HepG2 (cell line): ENCODE data around the gene PTGDR2. TPM values are rescaled to one million over a fixed set of nuclear protein-coding genes. Genes with fewer than 3 reads are reported as not detected.
A peak's percentile ranks its signal among the peaks of the same experiment; 100 is the strongest.

ENCODE experiments used
- ATAC-seq: fragments of 200-7000 bp; cut with Tn5 transposase; 3 replicates; pipeline ENCODE4 v1.9.1; 2020; ENCODE audit warnings: mild to moderate bottlenecking, moderate library complexity
- BruUV-seq: library from RNA; stranded (reverse); fragments of 400-500 nt; replicated peaks from 2 replicates; lab custom pipeline; 2021; lab: Mats Ljungman, UMichigan
- CTCF ChIA-PET: fragments of 300-600 bp; formaldehyde crosslinking; extraction: SDS; loops from one replicate; lab custom pipeline; 2021; ENCODE audit warnings: low total read pairs, inconsistent platforms, low intra/inter-chr PET ratio; lab: Yijun Ruan, JAX
- POLR2A ChIA-PET: fragments of 350-600 bp; sonication (Branson Sonifier 250); formaldehyde crosslinking; loops from one replicate; lab custom pipeline; 2020; ENCODE audit warnings: antibody characterized with exemption, inconsistent platforms; lab: Yijun Ruan, JAX
- DNase-seq: peaks from one replicate; pipeline ENCODE4 v3.0.0-alpha.2; 2015; ENCODE audit warnings: low spot score
- FAIRE-seq: peaks from 3 replicates; lab custom pipeline; 2011; peaks lifted over from hg19 to GRCh38; lab: Jason Lieb, UNC
- H2AFZ ChIP-seq: one replicate; pipeline ENCODE4 v1.6.1; 2011; ENCODE audit warnings: low read length, inconsistent platforms
- H3K27ac ChIP-seq: fragments of 300-600 bp; 3 replicates; pipeline ENCODE4 v1.8.0; 2011; ENCODE audit warnings: mixed run types, mild to moderate bottlenecking, mixed read lengths, low read length, inconsistent platforms; ENCODE audit not compliant: insufficient read depth; ENCODE audit errors: extremely low read length
- H3K27me3 ChIP-seq, 2 experiments: fragments of 200-600 bp in 1 of 2; 2 replicates in 1 of 2; 3 replicates in 1 of 2; pipeline versions ENCODE4 v1.6.0 to v1.8.0; 2011; ENCODE audit warnings: low read length in 2 of 2, mild to moderate bottlenecking in 2 of 2, moderate library complexity in 2 of 2, inconsistent platforms in 1 of 2; ENCODE audit not compliant: insufficient read depth in 2 of 2, control insufficient read depth in 1 of 2
- H3K36me3 ChIP-seq, 2 experiments: fragments of 200-600 bp in 1 of 2; replicated peaks in 1 of 2; 2 replicates in 1 of 2; 3 replicates in 1 of 2; pipeline versions ENCODE4 v1.5.1 to v1.8.0; 2011; ENCODE audit warnings: low read length in 2 of 2, inconsistent platforms in 1 of 2; ENCODE audit not compliant: insufficient read depth in 2 of 2, control insufficient read depth in 1 of 2
- H3K4me1 ChIP-seq: 2 replicates; pipeline ENCODE4 v1.5.1; 2012; ENCODE audit warnings: low read length, inconsistent platforms; ENCODE audit not compliant: insufficient read depth
- H3K4me2 ChIP-seq: 2 replicates; pipeline ENCODE4 v1.6.0; 2011; ENCODE audit warnings: low read depth, low read length, inconsistent platforms
- H3K4me3 ChIP-seq, 3 experiments: fragments of 200-600 bp in 1 of 3; sonication (generic), shearing (Covaris generic) in 1 of 3; replicated peaks in 1 of 3; 2 replicates each; pipeline ENCODE4 v1.5.1; 2011 to 2016; ENCODE audit warnings: low read length in 3 of 3, inconsistent platforms in 2 of 3, low read depth in 2 of 3, mild to moderate bottlenecking in 2 of 3, control low read depth in 1 of 3, mixed read lengths in 1 of 3; ENCODE audit not compliant: insufficient read depth in 1 of 3
- H3K79me2 ChIP-seq: one replicate; pipeline ENCODE4 v1.6.1; 2011; ENCODE audit warnings: low read length, inconsistent platforms; ENCODE audit not compliant: insufficient read depth
- H3K9ac ChIP-seq: 2 replicates; pipeline ENCODE4 v1.6.0; 2011; ENCODE audit warnings: mild to moderate bottlenecking, low read depth, low read length, inconsistent platforms; ENCODE audit not compliant: insufficient read depth
- H3K9me3 ChIP-seq: 2 replicates; pipeline ENCODE4 v1.5.1; 2012; ENCODE audit warnings: mild to moderate bottlenecking, low read length
- H4K20me1 ChIP-seq: 2 replicates; pipeline ENCODE4 v1.6.0; 2011; ENCODE audit warnings: inconsistent platforms, mild to moderate bottlenecking, low read length, moderate library complexity; ENCODE audit not compliant: insufficient read depth
- ARID3A ChIP-seq: IDR thresholded peaks from 2 replicates; pipeline ENCODE4 v1.6.1; 2012; ENCODE audit warnings: low read depth, low read length, improper control_type of control experiment
- MLXIP ChIP-seq: sonication (generic); formaldehyde crosslinking; IDR thresholded peaks from 2 replicates; pipeline ENCODE4 v1.9.0; 2021; ENCODE audit warnings: missing genetic modification reagents, borderline replicate concordance
- ZNF12 ChIP-seq: sonication (generic); formaldehyde crosslinking; IDR thresholded peaks from 2 replicates; pipeline ENCODE4 v1.5.0; 2020; ENCODE audit warnings: missing genetic modification reagents
- ZNF256 ChIP-seq: sonication (generic); formaldehyde crosslinking; conservative IDR thresholded peaks from 2 replicates; pipeline ENCODE4 v1.4.0; 2020; ENCODE audit warnings: missing genetic modification reagents
- ZNF784 ChIP-seq: sonication (generic); formaldehyde crosslinking; IDR thresholded peaks from 2 replicates; pipeline ENCODE4 v1.5.1; 2020; ENCODE audit warnings: missing genetic modification reagents, mild to moderate bottlenecking, borderline replicate concordance
- WGBS: methylation state at CpG from one replicate; pipeline ENCODE4 v1.1.6; 2017; ENCODE audit warnings: low lambda C conversion rate; 5-methylcytosine and 5-hydroxymethylcytosine counted together
- in situ Hi-C: cut with HindIII; loops from 2 replicates; pipeline ENCODE4 v1.10.0; 2017; ENCODE audit warnings: low pct_unique_long_range_greater_than_20kb; ENCODE audit not compliant: extremely low pct_ligation_motif_present
- intact Hi-C: fragments of 100-400 bp; cut with micrococcal nuclease; formaldehyde crosslinking; loops from one replicate; pipeline ENCODE4 v1.10.0; 2022; ENCODE audit not compliant: unreplicated experiment
- polyA plus RNA-seq, 8 experiments: library from polyadenylated mRNA; depleted of rRNA in 3 of 8; stranded (reverse) in 7 of 8; unstranded in 1 of 8; fragments of >200 nt; fragmentation: Illumina TruSeq in 4 of 8; extraction: Trizol in 4 of 8; gene quantifications; 2 replicates each; pipeline versions ENCODE4 v1.2.1 to v1.2.3, GENCODE V29; 2011 to 2016; ENCODE audit warnings: low read depth in 4 of 8, missing spikeins in 1 of 8, mixed read lengths in 1 of 8; ENCODE audit not compliant: insufficient read depth in 1 of 8
- total RNA-seq, 5 experiments: library from RNA; depleted of rRNA; stranded (reverse); fragments of >200 nt; fragmentation: Illumina TruSeq; extraction: Trizol; gene quantifications; 2 replicates each; pipeline ENCODE4 v1.2.3, GENCODE V29; 2016; ENCODE audit warnings: low read depth in 1 of 5

PTGDR2 gene
- total and polyA plus RNA-seq, 2 of the 13 experiments (the other 11 are each of a cell fraction or from before 2014, with no cell fraction given): 1.9 to 2.5 TPM

- TF ChIP-seq ARID3A: no peak
- no peak for TF ChIP-seq ZNF784 (CRISPR knock-in tag)
- no peak for TF ChIP-seq ZNF256 (CRISPR knock-in tag)
Measured at GRCh38 chr11:60864856-60865513, 9.2 kb upstream of the PTGDR2 start (continued).

GRCh38 chr11:60863550-60864521, 8.1 kb upstream of the PTGDR2 start:
- POLR2A ChIA-PET: no interaction called here
- FAIRE-seq: no peak

More at GRCh38 chr11:60863550-60864521, 8.1 kb upstream of the PTGDR2 start:
- no peak for DNase-seq
- H3K27me3 ChIP-seq: peaks cover 0 to 14% of the 10 kb centered on the region in 2 experiments; a peak in 2 of 5 replicates
- no peaks in the 10 kb centered on the region for H4K20me1 ChIP-seq
- in situ Hi-C loops (no loop called here), intact Hi-C loops (no loop called here)
- CTCF ChIA-PET: no interaction called here
- no peak for TF ChIP-seq MLXIP (CRISPR knock-in tag)
- TF ChIP-seq ZNF12: peak; percentile 55; the same call in 1 of the 2 replicates
- WGBS: 49% methylated on average over 16 of the region's 16 CpGs
- H3K9me3 ChIP-seq: no peaks in the 10 kb centered on the region
- H3K27ac ChIP-seq: no peak overlapping the region
- H3K4me2 ChIP-seq: no peak overlapping the region
- H2AFZ ChIP-seq: no peak overlapping the region
- no peaks in the 10 kb centered on the region for H3K79me2 ChIP-seq
- H3K36me3 ChIP-seq: no peaks in the 10 kb centered on the region
- no TSS peak for BruUV-seq
- ATAC-seq: no peak
- H3K4me1 ChIP-seq: peaks cover 30% of the 10 kb centered on the region
- H3K9ac ChIP-seq: no peak overlapping the region
- no peak overlapping the region for H3K4me3 ChIP-seq
